ENCODE data around the gene UMPS.
"Not testable (repeated sequence)": the region's sequence is repeated elsewhere in the genome, so short reads cannot be mapped to it uniquely, and the experiment has no call there.

Gene UMPS

GRCh38 chr3:124705552-124705951 lies 24.7 kb upstream of the UMPS start:
- Histone ChIP-seq H3K36me3 (no peaks in the 10 kb centered on the region), H3K4me2 (peak overlapping the region; percentile 41)

GRCh38 chr3:124707223-124707622 lies 23.0 kb upstream of the UMPS start:
- H3K4me1 ChIP-seq: peaks cover 42% of the 10 kb centered on the region
- H3K27me3 ChIP-seq, H3K9me3 ChIP-seq, H4K20me1 ChIP-seq, H3K36me3 ChIP-seq, H3K4me3 ChIP-seq: not testable (repeated sequence)
- peak overlapping the region; percentile 42; the same call in 1 of the 2 replicates for H3K27ac ChIP-seq
- H3K4me2 ChIP-seq: peak overlapping the region; percentile 62
- peak overlapping the region; percentile 2; the same call in 1 of the 2 replicates for H3K9ac ChIP-seq

More at GRCh38 chr3:124705552-124705951, 24.7 kb upstream of the UMPS start:
- no peak for TF ChIP-seq Cebpa-rat (IDR thresholded peaks at IDR 0.05)
- Histone ChIP-seq H3K4me1 (peaks cover 42% of the 10 kb centered on the region), H3K27ac (no peak overlapping the region), H3K27me3 (no peaks in the 10 kb centered on the region), H3K4me3 (no peak overlapping the region), H3K9ac (no peak overlapping the region), H4K20me1 (no peaks in the 10 kb centered on the region), H3K9me3 (no peaks in the 10 kb centered on the region)

GRCh38 chr3:124707656-124708062 lies 22.6 kb upstream of the UMPS start:
- H3K9ac ChIP-seq: peak overlapping the region; percentile 2; the same call in 1 of the 2 replicates
- no peaks in the 10 kb centered on the region for H3K36me3 ChIP-seq
- no peaks in the 10 kb centered on the region for H4K20me1 ChIP-seq
- peak overlapping the region; percentile 62 for H3K4me2 ChIP-seq
- H3K9me3 ChIP-seq: no peaks in the 10 kb centered on the region
- TF ChIP-seq Cebpa-rat (IDR thresholded peaks at IDR 0.05): no peak
- no peaks in the 10 kb centered on the region for H3K27me3 ChIP-seq
- H3K4me3 ChIP-seq: no peak overlapping the region
- peak overlapping the region; percentile 42; the same call in 1 of the 2 replicates for H3K27ac ChIP-seq
- H3K4me1 ChIP-seq: peaks cover 39% of the 10 kb centered on the region

- Histone ChIP-seq H3K9ac (no peak overlapping the region), H3K4me1 (no peaks in the 10 kb centered on the region), H3K27ac (no peak overlapping the region), H3K27me3 (no peaks in the 10 kb centered on the region), H3K36me3 (no peaks in the 10 kb centered on the region), H3K4me2 (no peak overlapping the region), H3K4me3 (no peak overlapping the region), H4K20me1 (no peaks in the 10 kb centered on the region), H3K9me3 (no peaks in the 10 kb centered on the region)
- no peak for TF ChIP-seq Cebpa-rat (IDR thresholded peaks at IDR 0.05)
These were observed 15.9 kb upstream of the UMPS start for GRCh38 chr3:124714223-124714853.

- Histone ChIP-seq H3K4me1 (no peaks in the 10 kb centered on the region), H3K27ac (no peak overlapping the region), H3K27me3 (no peaks in the 10 kb centered on the region), H3K4me2 (no peak overlapping the region), H4K20me1 (no peaks in the 10 kb centered on the region), H3K9ac (no peak overlapping the region), H3K36me3 (no peaks in the 10 kb centered on the region), H3K9me3 (no peaks in the 10 kb centered on the region), H3K4me3 (no peak overlapping the region)
- no peak for TF ChIP-seq Cebpa-rat (IDR thresholded peaks at IDR 0.05)
These were observed 7.7 kb upstream of the UMPS start for GRCh38 chr3:124722589-124722988.

- Histone ChIP-seq H3K27me3 (no peaks in the 10 kb centered on the region), H3K9ac (peak overlapping the region; percentile 97), H4K20me1 (peaks cover 35% of the 10 kb centered on the region), H3K9me3 (no peaks in the 10 kb centered on the region), H3K36me3 (peaks cover 30% of the 10 kb centered on the region), H3K4me2 (peak overlapping the region; percentile 98), H3K4me3 (peak overlapping the region; percentile 99), H3K27ac (peak overlapping the region; percentile 97), H3K4me1 (peaks cover 30% of the 10 kb centered on the region)
- TF ChIP-seq Cebpa-rat (IDR thresholded peaks at IDR 0.05): no peak
These were observed 667 bp downstream of the UMPS start for GRCh38 chr3:124730941-124731297.

- no peak for TF ChIP-seq Cebpa-rat (IDR thresholded peaks at IDR 0.05)
- Histone ChIP-seq H3K27me3 (no peaks in the 10 kb centered on the region), H3K4me3 (peak overlapping the region; percentile 99), H4K20me1 (peaks cover 42% of the 10 kb centered on the region), H3K9ac (no peak overlapping the region), H3K4me2 (peak overlapping the region; percentile 98), H3K36me3 (peaks cover 39% of the 10 kb centered on the region), H3K4me1 (peaks cover 30% of the 10 kb centered on the region), H3K27ac (no peak overlapping the region), H3K9me3 (no peaks in the 10 kb centered on the region)
These were observed 1.5 kb downstream of the UMPS start for GRCh38 chr3:124731760-124732159.

- H3K27me3 ChIP-seq: no peaks in the 10 kb centered on the region
- TF ChIP-seq Cebpa-rat (IDR thresholded peaks at IDR 0.05): no peak
- no peaks in the 10 kb centered on the region for H3K4me1 ChIP-seq
- peaks cover 76% of the 10 kb centered on the region for H4K20me1 ChIP-seq
- no peaks in the 10 kb centered on the region for H3K9me3 ChIP-seq
- H3K36me3 ChIP-seq: peaks cover 98% of the 10 kb centered on the region
- H3K4me2 ChIP-seq: no peak overlapping the region
- H3K9ac ChIP-seq: no peak overlapping the region
- H3K4me3 ChIP-seq: no peak overlapping the region
- H3K27ac ChIP-seq: no peak overlapping the region
These were observed 10.8 kb downstream of the UMPS start for GRCh38 chr3:124741027-124741426.

- Histone ChIP-seq H4K20me1 (peaks cover 41% of the 10 kb centered on the region; the same call in 1 of the 2 replicates), H3K9ac (no peak overlapping the region), H3K36me3 (peaks cover 82% of the 10 kb centered on the region), H3K27me3 (no peaks in the 10 kb centered on the region), H3K4me3 (no peak overlapping the region), H3K27ac (no peak overlapping the region), H3K9me3 (peaks cover 4% of the 10 kb centered on the region), H3K4me2 (no peak overlapping the region), H3K4me1 (no peaks in the 10 kb centered on the region)
- no peak for TF ChIP-seq Cebpa-rat (IDR thresholded peaks at IDR 0.05)
These were observed 15.5 kb downstream of the UMPS start for GRCh38 chr3:124745756-124746155.

- Histone ChIP-seq H3K27me3 (no peaks in the 10 kb centered on the region), H3K27ac (no peak overlapping the region)
These were observed 17.1 kb downstream of the UMPS start for GRCh38 chr3:124747111-124747981.

More at GRCh38 chr3:124747111-124747981, 17.1 kb downstream of the UMPS start:
- H3K4me3 ChIP-seq: no peak overlapping the region
- H3K4me1 ChIP-seq: no peaks in the 10 kb centered on the region
- H4K20me1 ChIP-seq: peaks cover 25% of the 10 kb centered on the region; the same call in 1 of the 2 replicates
- TF ChIP-seq Cebpa-rat (IDR thresholded peaks at IDR 0.05): no peak
- H3K36me3 ChIP-seq: peaks cover 67% of the 10 kb centered on the region
- H3K9ac ChIP-seq: no peak overlapping the region
- H3K4me2 ChIP-seq: no peak overlapping the region
- peaks cover 4% of the 10 kb centered on the region for H3K9me3 ChIP-seq

All from BLaER1 (cell line).